Medulla oblongata (tissue), 1 donor: ENCODE results near the gene HS2ST1.

Source experiments
- DNase-seq: peaks from one replicate; pipeline ENCODE4 v3.0.0-alpha.2; 2015; ENCODE audit errors: extremely low spot score

Gene HS2ST1

GRCh38 chr1:87136607-87137341 lies 222.3 kb downstream of the HS2ST1 start:
- DNase-seq, result no peak

GRCh38 chr1:87137342-87137739 lies 222.9 kb downstream of the HS2ST1 start:
- DNase-seq, result no peak

- no peak for DNase-seq
Observed at GRCh38 chr1:87140831-87141540, 226.6 kb downstream of the HS2ST1 start.

GRCh38 chr1:87141556-87141955 lies 227.1 kb downstream of the HS2ST1 start:
- no peak for DNase-seq

- no peak for DNase-seq
Observed at GRCh38 chr1:87143413-87144135, 229.1 kb downstream of the HS2ST1 start.

GRCh38 chr1:87144316-87144895 lies 230.0 kb downstream of the HS2ST1 start:
- no peak for DNase-seq

GRCh38 chr1:87144981-87145380 lies 230.5 kb downstream of the HS2ST1 start:
- DNase-seq, result no peak

GRCh38 chr1:87146538-87146937 lies 232.1 kb downstream of the HS2ST1 start:
- DNase-seq, result no peak

GRCh38 chr1:87146986-87147385 lies 232.6 kb downstream of the HS2ST1 start:
- no peak for DNase-seq

GRCh38 chr1:87147851-87148250 lies 233.4 kb downstream of the HS2ST1 start:
- DNase-seq, result no peak

GRCh38 chr1:87148661-87149060 lies 234.2 kb downstream of the HS2ST1 start:
- no peak for DNase-seq

- peak; percentile 81 for DNase-seq
Observed at GRCh38 chr1:87149241-87150041, 235.0 kb downstream of the HS2ST1 start.

GRCh38 chr1:87150143-87150542 lies 235.7 kb downstream of the HS2ST1 start:
- no peak for DNase-seq

- peak; percentile 79 for DNase-seq
Observed at GRCh38 chr1:87151500-87152421, 237.3 kb downstream of the HS2ST1 start.

- DNase-seq, result peak; percentile 52
Observed at GRCh38 chr1:87154384-87154783, 239.9 kb downstream of the HS2ST1 start.

GRCh38 chr1:87155170-87155569 lies 240.7 kb downstream of the HS2ST1 start:
- peak; percentile 82 for DNase-seq

- no peak for DNase-seq
Observed at GRCh38 chr1:87155648-87156047, 241.2 kb downstream of the HS2ST1 start.

- DNase-seq, result no peak
Observed at GRCh38 chr1:87156124-87156523, 241.7 kb downstream of the HS2ST1 start.

GRCh38 chr1:87159378-87159915 lies 245.0 kb downstream of the HS2ST1 start:
- no peak for DNase-seq
